OCI-M2 (cell line): ENCODE measurements around the gene C1QL4.

ENCODE experiments used
- DNase-seq: peaks from one replicate; lab custom pipeline; 2025; ENCODE audit not compliant: unreplicated experiment; lab: John Stamatoyannopoulos, UW

Gene C1QL4

GRCh38 chr12:49305762-49306510, 31.1 kb downstream of the C1QL4 start:
- DNase-seq, result no peak

GRCh38 chr12:49304161-49304560, 32.8 kb downstream of the C1QL4 start:
- DNase-seq, result no peak

GRCh38 chr12:49301760-49302159, 35.2 kb downstream of the C1QL4 start:
- no peak for DNase-seq

GRCh38 chr12:49298160-49298559, 38.8 kb downstream of the C1QL4 start:
- no peak for DNase-seq

- DNase-seq, result no peak
These were observed 39.3 kb downstream of the C1QL4 start for GRCh38 chr12:49297695-49298060.

- DNase-seq, result no peak
These were observed 39.9 kb downstream of the C1QL4 start for GRCh38 chr12:49296836-49297694.

GRCh38 chr12:49296034-49296835, 40.8 kb downstream of the C1QL4 start:
- DNase-seq, result no peak

- DNase-seq, result no peak
These were observed 41.7 kb downstream of the C1QL4 start, which contains the start of gene PRPH for GRCh38 chr12:49295082-49295936. Gene PRPH, plus strand, starts transcription at chr12:49295147. Its CDS starts 54 bp downstream, at chr12:49295201.

GRCh38 chr12:49294804-49295081, 42.2 kb downstream of the C1QL4 start:
- DNase-seq, result no peak

- no peak for DNase-seq
These were observed 42.7 kb downstream of the C1QL4 start for GRCh38 chr12:49294086-49294803.

GRCh38 chr12:49293056-49293956, 43.7 kb downstream of the C1QL4 start:
- no peak for DNase-seq

GRCh38 chr12:49292729-49293055, 44.3 kb downstream of the C1QL4 start:
- no peak for DNase-seq

- no peak for DNase-seq
These were observed 47.9 kb downstream of the C1QL4 start for GRCh38 chr12:49288922-49289555.

GRCh38 chr12:49288412-49288853, 48.6 kb downstream of the C1QL4 start:
- DNase-seq, result no peak

GRCh38 chr12:49287876-49288275, 49.1 kb downstream of the C1QL4 start:
- no peak for DNase-seq

GRCh38 chr12:49284672-49285071, 52.3 kb downstream of the C1QL4 start:
- DNase-seq, result no peak

- no peak for DNase-seq
These were observed 53.2 kb downstream of the C1QL4 start for GRCh38 chr12:49283541-49284429.
